HepG2 (cell line): ENCODE data around the gene DNAJC5. TPM values are rescaled to one million over a fixed set of nuclear protein-coding genes. Genes with fewer than 3 reads are reported as not detected.
A peak's percentile ranks its signal among the peaks of the same experiment; 100 is the strongest.

ENCODE experiments used
- AHR ChIP-seq: IDR thresholded peaks from 2 replicates; pipeline ENCODE4 v1.6.1; 2018; ENCODE audit warnings: missing genetic modification reagents, missing compliant biosample characterization
- DMTF1 ChIP-seq: sonication (generic); formaldehyde crosslinking; IDR thresholded peaks from 2 replicates; pipeline ENCODE4 v1.4.0; 2020; ENCODE audit warnings: mild to moderate bottlenecking, missing genetic modification reagents
- FOXK1 ChIP-seq: sonication (generic); formaldehyde crosslinking; IDR thresholded peaks from 2 replicates; pipeline ENCODE4 v1.4.0; 2020; ENCODE audit warnings: low read depth, missing genetic modification reagents, borderline replicate concordance
- ONECUT2 ChIP-seq: sonication (generic); formaldehyde crosslinking; IDR thresholded peaks from 2 replicates; pipeline ENCODE4 v1.4.0; 2020; ENCODE audit warnings: missing genetic modification reagents
- PLRG1 ChIP-seq: fragments of 450-650 bp; conservative IDR thresholded peaks from 2 replicates; pipeline ENCODE4 v1.6.1; 2016
- RFX1 ChIP-seq: fragments of 450-650 bp; IDR thresholded peaks from 2 replicates; pipeline ENCODE4 v1.6.1; 2017
- SOX6 ChIP-seq, 2 experiments: fragments of 450-650 bp in 1 of 2; sonication (generic) in 1 of 2; formaldehyde crosslinking in 1 of 2; IDR thresholded peaks; 2 replicates each; pipeline versions ENCODE4 v1.4.0 to v1.6.1; 2017 to 2020; ENCODE audit warnings: antibody characterized with exemption in 1 of 2, mild to moderate bottlenecking in 1 of 2, missing genetic modification reagents in 1 of 2
- SUZ12 ChIP-seq: fragments of 150-350 bp; IDR thresholded peaks from 2 replicates; pipeline ENCODE4 v1.6.1; 2014; ENCODE audit warnings: low read depth, low read length
- ZC3H13 ChIP-seq: sonication (generic); formaldehyde crosslinking; IDR thresholded peaks from 2 replicates; pipeline ENCODE4 v1.8.1; 2023; ENCODE audit warnings: mild to moderate bottlenecking, missing genetic modification reagents, moderate library complexity
- ZFP41 ChIP-seq: sonication (generic); formaldehyde crosslinking; IDR thresholded peaks from 2 replicates; pipeline ENCODE4 v1.4.0; 2020; ENCODE audit warnings: mild to moderate bottlenecking, missing genetic modification reagents, borderline replicate concordance
- ZKSCAN5 ChIP-seq: sonication (generic); formaldehyde crosslinking; IDR thresholded peaks from 2 replicates; pipeline ENCODE4 v1.5.1; 2020; ENCODE audit warnings: mild to moderate bottlenecking, missing genetic modification reagents
- ZNF354B ChIP-seq: sonication (generic); formaldehyde crosslinking; IDR thresholded peaks from 2 replicates; pipeline ENCODE4 v1.8.0; 2022; ENCODE audit warnings: mild to moderate bottlenecking, missing genetic modification reagents
- ZNF557 ChIP-seq: sonication (generic); formaldehyde crosslinking; IDR thresholded peaks from 2 replicates; pipeline ENCODE4 v1.4.0; 2020; ENCODE audit warnings: missing genetic modification reagents
- ZNF567 ChIP-seq: sonication (generic); formaldehyde crosslinking; IDR thresholded peaks from 2 replicates; pipeline ENCODE4 v1.8.1; 2023; ENCODE audit warnings: mild to moderate bottlenecking, missing genetic modification reagents, borderline replicate concordance
- ZNF747 ChIP-seq: sonication (generic); formaldehyde crosslinking; IDR thresholded peaks from 2 replicates; pipeline ENCODE4 v1.8.1; 2023; ENCODE audit warnings: missing genetic modification reagents, mild to moderate bottlenecking, borderline replicate concordance
- ZNF816 ChIP-seq: sonication (generic); formaldehyde crosslinking; IDR thresholded peaks from 2 replicates; pipeline ENCODE4 v1.8.0; 2022; ENCODE audit warnings: missing genetic modification reagents, mild to moderate bottlenecking, borderline replicate concordance
- polyA plus RNA-seq, 8 experiments: library from polyadenylated mRNA; depleted of rRNA in 3 of 8; stranded (reverse) in 7 of 8; unstranded in 1 of 8; fragments of >200 nt; fragmentation: Illumina TruSeq in 4 of 8; extraction: Trizol in 4 of 8; gene quantifications; 2 replicates each; pipeline versions ENCODE4 v1.2.1 to v1.2.3, GENCODE V29; 2011 to 2016; ENCODE audit warnings: low read depth in 4 of 8, missing spikeins in 1 of 8, mixed read lengths in 1 of 8; ENCODE audit not compliant: insufficient read depth in 1 of 8
- total RNA-seq, 5 experiments: library from RNA; depleted of rRNA; stranded (reverse); fragments of >200 nt; fragmentation: Illumina TruSeq; extraction: Trizol; gene quantifications; 2 replicates each; pipeline ENCODE4 v1.2.3, GENCODE V29; 2016; ENCODE audit warnings: low read depth in 1 of 5
- TF ChIP-seq, protein P1 (sequence below): sonication (generic); formaldehyde crosslinking; conservative IDR thresholded peaks from 2 replicates; pipeline ENCODE4 v1.8.0; 2022; ENCODE audit warnings: mild to moderate bottlenecking, moderate library complexity, missing genetic modification reagents
- TF ChIP-seq, protein P2 (sequence below): sonication (generic); formaldehyde crosslinking; conservative IDR thresholded peaks from 2 replicates; pipeline ENCODE4 v1.4.0; 2020; ENCODE audit warnings: missing genetic modification reagents
- TF ChIP-seq, protein P3 (sequence below): sonication (generic); formaldehyde crosslinking; IDR thresholded peaks from 2 replicates; pipeline ENCODE4 v1.8.0; 2022; ENCODE audit warnings: mild to moderate bottlenecking, missing genetic modification reagents, moderate library complexity

The DNAJC5 gene
- total and polyA plus RNA-seq, 2 of the 13 experiments (the other 11 are each of a cell fraction or from before 2014, with no cell fraction given): 42.8 to 64.5 TPM

- no peak for TF ChIP-seq ZNF567 (CRISPR knock-in tag)
- no peak for TF ChIP-seq DMTF1 (CRISPR knock-in tag)
- TF ChIP-seq ZNF354B (CRISPR knock-in tag): no peak
- peak; percentile 55; the same call in 1 of the 2 replicates for TF ChIP-seq ZFP41 (CRISPR knock-in tag)
- TF ChIP-seq ONECUT2: no peak
- TF ChIP-seq, protein P1, sequence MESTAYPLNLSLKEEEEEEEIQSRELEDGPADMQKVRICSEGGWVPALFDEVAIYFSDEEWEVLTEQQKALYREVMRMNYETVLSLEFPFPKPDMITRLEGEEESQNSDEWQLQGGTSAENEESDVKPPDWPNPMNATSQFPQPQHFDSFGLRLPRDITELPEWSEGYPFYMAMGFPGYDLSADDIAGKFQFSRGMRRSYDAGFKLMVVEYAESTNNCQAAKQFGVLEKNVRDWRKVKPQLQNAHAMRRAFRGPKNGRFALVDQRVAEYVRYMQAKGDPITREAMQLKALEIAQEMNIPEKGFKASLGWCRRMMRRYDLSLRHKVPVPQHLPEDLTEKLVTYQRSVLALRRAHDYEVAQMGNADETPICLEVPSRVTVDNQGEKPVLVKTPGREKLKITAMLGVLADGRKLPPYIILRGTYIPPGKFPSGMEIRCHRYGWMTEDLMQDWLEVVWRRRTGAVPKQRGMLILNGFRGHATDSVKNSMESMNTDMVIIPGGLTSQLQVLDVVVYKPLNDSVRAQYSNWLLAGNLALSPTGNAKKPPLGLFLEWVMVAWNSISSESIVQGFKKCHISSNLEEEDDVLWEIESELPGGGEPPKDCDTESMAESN (CRISPR knock-in tag): peak; percentile 56; the same call in 1 of the 2 replicates
- peak; percentile 36; the same call in 1 of the 2 replicates for TF ChIP-seq ZNF747 (CRISPR knock-in tag)
- no peak for TF ChIP-seq ZNF816 (CRISPR knock-in tag)
- TF ChIP-seq, protein P2, sequence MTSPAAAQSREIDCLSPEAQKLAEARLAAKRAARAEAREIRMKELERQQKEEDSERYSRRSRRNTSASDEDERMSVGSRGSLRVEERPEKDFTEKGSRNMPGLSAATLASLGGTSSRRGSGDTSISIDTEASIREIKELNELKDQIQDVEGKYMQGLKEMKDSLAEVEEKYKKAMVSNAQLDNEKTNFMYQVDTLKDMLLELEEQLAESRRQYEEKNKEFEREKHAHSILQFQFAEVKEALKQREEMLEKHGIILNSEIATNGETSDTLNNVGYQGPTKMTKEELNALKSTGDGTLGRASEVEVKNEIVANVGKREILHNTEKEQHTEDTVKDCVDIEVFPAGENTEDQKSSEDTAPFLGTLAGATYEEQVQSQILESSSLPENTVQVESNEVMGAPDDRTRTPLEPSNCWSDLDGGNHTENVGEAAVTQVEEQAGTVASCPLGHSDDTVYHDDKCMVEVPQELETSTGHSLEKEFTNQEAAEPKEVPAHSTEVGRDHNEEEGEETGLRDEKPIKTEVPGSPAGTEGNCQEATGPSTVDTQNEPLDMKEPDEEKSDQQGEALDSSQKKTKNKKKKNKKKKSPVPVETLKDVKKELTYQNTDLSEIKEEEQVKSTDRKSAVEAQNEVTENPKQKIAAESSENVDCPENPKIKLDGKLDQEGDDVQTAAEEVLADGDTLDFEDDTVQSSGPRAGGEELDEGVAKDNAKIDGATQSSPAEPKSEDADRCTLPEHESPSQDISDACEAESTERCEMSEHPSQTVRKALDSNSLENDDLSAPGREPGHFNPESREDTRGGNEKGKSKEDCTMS (CRISPR knock-in tag): no peak
- no peak for TF ChIP-seq SOX6 (IDR thresholded peaks at IDR 0.05)
- TF ChIP-seq SOX6 (CRISPR knock-in tag; IDR thresholded peaks at IDR 0.05): peak; percentile 62; the same call in 1 of the 2 replicates
- TF ChIP-seq PLRG1: no peak
- peak; percentile 93; the same call in 1 of the 2 replicates for TF ChIP-seq AHR (CRISPR knock-in tag)
- TF ChIP-seq SUZ12: no peak
- TF ChIP-seq FOXK1: peak; percentile 75; the same call in 1 of the 2 replicates
- no peak for TF ChIP-seq RFX1
- TF ChIP-seq, protein P3, sequence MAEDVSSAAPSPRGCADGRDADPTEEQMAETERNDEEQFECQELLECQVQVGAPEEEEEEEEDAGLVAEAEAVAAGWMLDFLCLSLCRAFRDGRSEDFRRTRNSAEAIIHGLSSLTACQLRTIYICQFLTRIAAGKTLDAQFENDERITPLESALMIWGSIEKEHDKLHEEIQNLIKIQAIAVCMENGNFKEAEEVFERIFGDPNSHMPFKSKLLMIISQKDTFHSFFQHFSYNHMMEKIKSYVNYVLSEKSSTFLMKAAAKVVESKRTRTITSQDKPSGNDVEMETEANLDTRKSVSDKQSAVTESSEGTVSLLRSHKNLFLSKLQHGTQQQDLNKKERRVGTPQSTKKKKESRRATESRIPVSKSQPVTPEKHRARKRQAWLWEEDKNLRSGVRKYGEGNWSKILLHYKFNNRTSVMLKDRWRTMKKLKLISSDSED (CRISPR knock-in tag): no peak
- 0 out of 2 replicates have a peak, but pooled peaks have one; percentile 26 for TF ChIP-seq ZKSCAN5 (CRISPR knock-in tag)
- no peak; the same call in 1 of the 2 replicates for TF ChIP-seq ZC3H13 (CRISPR knock-in tag)
- 0 out of 2 replicates have a peak, but pooled peaks have one; percentile 76 for TF ChIP-seq ZNF557 (CRISPR knock-in tag)
These were observed at the start of gene DNAJC5 (continued) for GRCh38 chr20:63894358-63895201.
